Measurements from ENCODE around the gene CHIC2.

The CHIC2 gene

DNA sequence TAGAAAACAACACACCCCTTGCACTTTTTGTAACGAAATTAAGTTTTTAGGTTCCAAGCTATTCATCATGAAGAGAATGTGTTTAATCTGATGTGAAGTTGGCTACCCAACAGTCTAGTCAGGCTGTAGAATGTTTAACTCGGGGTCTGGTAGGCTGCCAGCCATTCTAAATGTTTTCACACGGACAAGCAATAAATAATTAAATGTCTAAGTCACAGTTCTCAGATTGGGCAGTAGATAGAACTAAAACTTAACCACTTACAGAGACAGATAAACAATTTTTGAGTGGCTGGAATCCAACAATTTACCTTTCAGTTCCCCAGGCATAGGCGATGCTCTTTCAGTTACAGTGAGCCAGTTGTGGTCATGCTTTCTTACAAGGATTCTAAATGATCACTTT, 66.5 kb downstream of the CHIC2 start:
- no peak for DNase-seq

GRCh38 chr4:53994382-53995102, 69.9 kb downstream of the CHIC2 start:
- no peak for DNase-seq

GRCh38 chr4:53992785-53993184, 71.6 kb downstream of the CHIC2 start:
- no peak for DNase-seq

GRCh38 chr4:53991821-53992220, 72.6 kb downstream of the CHIC2 start:
- no peak for DNase-seq

GRCh38 chr4:53990641-53991040, 73.8 kb downstream of the CHIC2 start:
- DNase-seq = no peak

GRCh38 chr4:53987761-53988171, 76.6 kb downstream of the CHIC2 start:
- no peak for DNase-seq

DNA sequence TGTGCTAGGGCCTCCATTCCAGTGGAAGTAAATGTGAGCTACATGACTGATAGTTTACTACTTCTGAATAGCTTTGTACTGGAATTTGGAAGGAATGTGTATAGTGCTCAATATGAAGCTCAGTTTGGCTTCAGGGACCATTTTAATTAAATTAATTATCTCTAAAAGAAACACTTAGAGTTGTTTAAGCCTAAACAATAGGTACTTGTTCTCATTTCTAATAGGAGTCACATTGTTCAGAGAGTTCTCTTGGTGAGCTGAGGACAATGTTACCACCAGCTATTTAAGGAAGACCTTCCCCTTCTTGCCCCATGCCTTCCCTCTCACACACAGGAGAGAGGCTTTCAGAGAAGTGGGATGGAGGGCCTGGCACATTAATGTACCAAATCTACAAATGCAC, 78.3 kb downstream of the CHIC2 start:
- no peak for DNase-seq

GRCh38 chr4:53981567-53981966, 82.8 kb downstream of the CHIC2 start:
- no peak for DNase-seq

GRCh38 chr4:53981066-53981465, 83.3 kb downstream of the CHIC2 start:
- DNase-seq = no peak

DNA sequence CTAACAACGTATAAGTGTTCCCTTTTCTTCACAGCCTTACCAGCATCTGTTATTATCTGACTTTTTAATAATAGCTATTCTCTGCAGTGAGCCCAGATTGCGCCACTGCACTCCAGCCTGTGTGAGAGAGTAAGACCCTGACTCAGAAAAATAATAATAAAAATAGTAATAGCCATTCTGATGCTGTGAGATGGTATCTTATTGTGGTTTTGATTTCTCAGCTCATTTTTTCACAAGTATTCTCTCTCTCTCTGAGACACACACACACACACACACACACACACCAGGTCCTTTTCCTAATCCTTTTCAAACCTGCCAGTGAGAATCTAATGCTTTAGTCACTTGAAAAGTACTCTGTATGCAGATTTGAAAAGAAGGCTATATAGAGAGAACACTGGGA, 89.8 kb downstream of the CHIC2 start:
- DNase-seq = no peak

DNA sequence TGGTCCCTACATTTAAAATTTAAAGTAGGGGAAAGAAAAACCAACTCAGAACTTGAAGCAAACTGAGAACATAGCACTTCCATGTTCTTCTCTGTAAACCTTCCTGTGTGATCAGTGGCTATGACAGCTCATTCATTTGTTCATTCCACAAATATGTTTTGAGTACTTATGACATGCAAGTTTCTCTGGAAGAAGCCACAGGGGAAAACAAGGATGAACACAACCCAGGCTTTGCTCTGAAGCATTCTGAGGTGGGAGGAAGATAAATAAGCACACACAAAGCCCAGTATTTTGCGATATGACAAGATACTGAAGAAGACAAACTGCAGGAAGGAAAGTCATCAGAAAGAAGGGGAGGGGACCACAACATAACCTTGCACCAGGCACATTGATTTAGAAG, 96.4 kb downstream of the CHIC2 start:
- no peak for DNase-seq

GRCh38 chr4:53963781-53964180, 100.6 kb downstream of the CHIC2 start:
- no peak for DNase-seq

DNA sequence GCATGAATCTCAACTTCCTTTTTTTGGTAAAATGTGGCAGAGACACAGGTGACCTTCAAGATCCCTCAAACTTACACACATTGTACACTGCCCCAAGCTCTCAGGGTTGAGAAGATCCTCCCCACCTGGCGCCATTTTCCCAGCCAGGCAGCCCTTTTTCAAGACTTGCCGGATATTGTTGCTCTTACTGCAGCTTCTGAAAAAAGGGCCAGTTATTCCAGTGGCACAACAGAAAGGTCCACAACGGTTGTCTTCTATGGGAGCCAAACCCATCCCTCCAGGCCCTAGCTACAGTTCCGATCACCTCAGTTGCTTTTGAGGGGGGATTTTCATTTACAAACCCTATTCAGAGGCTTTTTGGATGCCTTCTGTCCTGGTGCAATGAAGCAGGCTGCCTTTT, 101.1 kb downstream of the CHIC2 start:
- no peak for DNase-seq

DNA sequence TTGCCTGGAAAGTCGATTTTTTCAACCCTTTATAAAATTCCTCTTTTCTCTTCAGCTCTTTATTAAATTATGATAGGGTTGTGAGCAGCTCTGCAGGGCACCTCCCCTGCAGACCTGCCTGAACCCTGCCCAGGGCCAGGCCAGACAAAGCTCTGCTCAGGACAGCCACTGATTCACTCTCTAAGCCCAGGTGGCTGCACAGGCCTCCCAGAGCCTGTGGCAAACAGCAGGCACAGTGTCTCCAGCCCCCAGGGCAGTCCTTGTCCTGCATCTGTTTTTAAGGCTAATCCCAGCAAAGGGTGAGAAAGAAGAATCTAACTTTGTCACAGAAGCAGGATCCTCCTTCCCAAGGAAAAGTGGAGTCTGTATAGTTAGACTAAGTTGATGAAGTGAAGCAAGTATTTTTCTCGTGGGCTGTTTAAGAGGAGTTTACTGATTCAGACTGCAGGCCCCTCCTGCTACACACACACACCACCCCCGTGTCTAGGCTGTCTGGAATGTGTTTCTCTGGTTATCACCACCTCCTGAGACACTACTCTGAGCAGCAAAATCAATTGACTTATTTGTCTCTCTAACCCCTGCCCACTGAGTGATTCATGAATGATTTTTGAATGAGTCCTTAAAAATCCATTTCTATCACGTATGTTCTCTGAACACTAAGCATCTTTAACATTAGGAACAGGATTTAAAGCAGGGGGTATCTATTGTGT, 101.7 kb downstream of the CHIC2 start:
- DNase-seq = peak; percentile 9

- no peak for DNase-seq
These were observed 103.1 kb downstream of the CHIC2 start for GRCh38 chr4:53961351-53961750.

- no peak for DNase-seq
These were observed 103.6 kb downstream of the CHIC2 start for GRCh38 chr4:53960843-53961242.

All from NCI-H82 (cell line).